ENCODE results near the gene CSNK1D.

DNA sequence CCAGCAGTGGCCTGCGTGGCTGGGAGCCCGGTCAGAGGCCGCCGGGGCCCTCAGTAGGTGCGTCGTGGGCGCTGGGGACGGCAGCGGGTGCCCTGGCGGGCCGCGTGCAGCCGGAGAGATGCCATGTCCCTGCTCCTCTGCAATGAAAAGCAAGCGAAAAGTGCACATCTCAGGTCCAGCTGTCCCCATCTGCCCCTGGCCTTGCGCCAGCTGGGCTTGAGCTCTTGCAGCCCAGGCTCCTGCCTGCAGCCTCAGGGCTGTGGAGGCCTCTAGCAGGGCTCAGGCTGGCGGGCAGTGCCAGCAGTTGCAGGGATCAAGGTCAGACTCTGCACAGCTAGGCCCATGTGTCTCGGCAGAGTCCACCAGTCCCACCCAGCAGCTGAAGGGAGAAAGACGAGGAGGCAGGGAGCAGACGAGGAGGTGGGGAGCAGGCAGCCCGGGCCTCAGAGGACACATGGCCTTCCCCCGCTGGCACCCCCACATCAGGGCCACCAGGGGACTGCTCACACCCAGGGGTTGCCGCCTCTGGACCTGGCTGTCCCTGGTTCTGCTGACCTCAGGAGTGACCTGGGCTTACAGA, 33.5 kb downstream of the CSNK1D start:
- TF ChIP-seq, protein P1, sequence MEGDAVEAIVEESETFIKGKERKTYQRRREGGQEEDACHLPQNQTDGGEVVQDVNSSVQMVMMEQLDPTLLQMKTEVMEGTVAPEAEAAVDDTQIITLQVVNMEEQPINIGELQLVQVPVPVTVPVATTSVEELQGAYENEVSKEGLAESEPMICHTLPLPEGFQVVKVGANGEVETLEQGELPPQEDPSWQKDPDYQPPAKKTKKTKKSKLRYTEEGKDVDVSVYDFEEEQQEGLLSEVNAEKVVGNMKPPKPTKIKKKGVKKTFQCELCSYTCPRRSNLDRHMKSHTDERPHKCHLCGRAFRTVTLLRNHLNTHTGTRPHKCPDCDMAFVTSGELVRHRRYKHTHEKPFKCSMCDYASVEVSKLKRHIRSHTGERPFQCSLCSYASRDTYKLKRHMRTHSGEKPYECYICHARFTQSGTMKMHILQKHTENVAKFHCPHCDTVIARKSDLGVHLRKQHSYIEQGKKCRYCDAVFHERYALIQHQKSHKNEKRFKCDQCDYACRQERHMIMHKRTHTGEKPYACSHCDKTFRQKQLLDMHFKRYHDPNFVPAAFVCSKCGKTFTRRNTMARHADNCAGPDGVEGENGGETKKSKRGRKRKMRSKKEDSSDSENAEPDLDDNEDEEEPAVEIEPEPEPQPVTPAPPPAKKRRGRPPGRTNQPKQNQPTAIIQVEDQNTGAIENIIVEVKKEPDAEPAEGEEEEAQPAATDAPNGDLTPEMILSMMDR (IDR thresholded peaks at IDR 0.05) = no peak
- TF ChIP-seq EZH2 (IDR thresholded peaks at IDR 0.05) = no peak
- TF ChIP-seq EZH2phosphoT487 (IDR thresholded peaks at IDR 0.05) = no peak
